Measurements from ENCODE around the gene BEST3. TPM values are rescaled to one million over a fixed set of nuclear protein-coding genes. Genes with fewer than 3 reads are reported as not detected.

BEST3 gene
- total and polyA plus RNA-seq, 2 donors (not counting 3 experiments of a cell fraction or from before 2014, with no cell fraction given), result 0.12 to 0.18 TPM

- intact Hi-C loops (cut with micrococcal nuclease), result no loop called here
- no peak for DNase-seq (ENCODE audit: low read depth, low spot score)
- TF ChIP-seq GATA2 (IDR thresholded peaks at IDR 0.05; ENCODE audit: insufficient read depth, insufficient read length, low read depth, low read length) (no peak), JUN (IDR thresholded peaks at IDR 0.05; ENCODE audit: borderline replicate concordance, insufficient read depth, insufficient read length, low read depth) (no peak), POLR2A (IDR thresholded peaks at IDR 0.05; ENCODE audit: low read depth, low read length) (no peak), MAX (IDR thresholded peaks at IDR 0.05; ENCODE audit: insufficient read depth, insufficient read length) (no peak), POLR2AphosphoS5 (IDR thresholded peaks at IDR 0.05; ENCODE audit: insufficient read depth, low read depth, low read length) (no peak), MYC (IDR thresholded peaks at IDR 0.05; ENCODE audit: low read depth, low read length) (no peak)
- H3K27ac ChIP-seq (ENCODE audit: insufficient read depth, low read depth, low read length), result no peak overlapping the region
- H3K4me2 ChIP-seq (ENCODE audit: insufficient read depth, low read length), result no peak overlapping the region
- peaks cover 2% of the 10 kb centered on the region for H3K4me1 ChIP-seq (ENCODE audit: control insufficient read depth, extremely low read depth, insufficient read depth, low read length)
- H3K36me3 ChIP-seq (ENCODE audit: control insufficient read depth in 2 of 2, extremely low read depth in 1 of 2, insufficient read depth in 2 of 2, low read length in 2 of 2), result no peaks in the 10 kb centered on the region
- dilution Hi-C loops (cut with MboI; ENCODE audit: extremely low pct_ligation_motif_present, low sequenced_read_pairs), result no loop called here
- H3K79me2 ChIP-seq (ENCODE audit: control insufficient read depth, insufficient read depth, low read length), result no peaks in the 10 kb centered on the region
- H3K4me3 ChIP-seq (replicated peaks in 1 of 3; ENCODE audit: insufficient read depth in 1 of 3, low read depth in 1 of 3, low read length in 3 of 3), result no peak overlapping the region
- no peak for FAIRE-seq
- no peak overlapping the region for H3K9ac ChIP-seq (replicated peaks; ENCODE audit: extremely low read depth, insufficient read depth, low read length)
- POLR2A ChIA-PET, result no interaction called here
- no peaks in the 10 kb centered on the region for H3K9me3 ChIP-seq (replicated peaks; ENCODE audit: control insufficient read depth, insufficient read depth, low read length)
- H2AFZ ChIP-seq (ENCODE audit: low read depth, low read length), result no peak overlapping the region
- no peaks in the 10 kb centered on the region for H4K20me1 ChIP-seq (replicated peaks; ENCODE audit: control insufficient read depth, extremely low read depth, insufficient read depth, low read length)
- no peaks in the 10 kb centered on the region for H3K27me3 ChIP-seq (ENCODE audit: control insufficient read depth in 2 of 2, insufficient read depth in 2 of 2, low read length in 2 of 2)
- H3K9me1 ChIP-seq (replicated peaks; ENCODE audit: control insufficient read depth, extremely low read depth, insufficient read depth, low read length), result no peaks in the 10 kb centered on the region
- CTCF ChIA-PET, result interaction anchor here (0.8 to 1.9 kb wide), 4 partner anchors 15 to 65 kb away, joined by 3 to 6 read pairs (median 3); no protein-coding TSS in a partner anchor
- no TSS peak for BruUV-seq (replicated peaks)
Measured at GRCh38 chr12:69719336-69720316, 20.5 kb upstream of the BEST3 start.

GRCh38 chr12:69714542-69714941 lies 15.4 kb upstream of the BEST3 start:
- no TSS peak for BruUV-seq (replicated peaks)
- Histone ChIP-seq H2AFZ (ENCODE audit: low read depth, low read length) (no peak overlapping the region), H3K9me1 (replicated peaks; ENCODE audit: control insufficient read depth, extremely low read depth, insufficient read depth, low read length) (no peaks in the 10 kb centered on the region), H3K9me3 (replicated peaks; ENCODE audit: control insufficient read depth, insufficient read depth, low read length) (no peaks in the 10 kb centered on the region), H3K27ac (ENCODE audit: insufficient read depth, low read depth, low read length) (no peak overlapping the region), H3K4me3 (replicated peaks in 1 of 3; ENCODE audit: insufficient read depth in 1 of 3, low read depth in 1 of 3, low read length in 3 of 3) (no peak overlapping the region), H3K36me3 (ENCODE audit: control insufficient read depth in 2 of 2, extremely low read depth in 1 of 2, insufficient read depth in 2 of 2, low read length in 2 of 2) (no peaks in the 10 kb centered on the region), H3K27me3 (ENCODE audit: control insufficient read depth in 2 of 2, insufficient read depth in 2 of 2, low read length in 2 of 2) (no peaks in the 10 kb centered on the region), H3K4me1 (ENCODE audit: control insufficient read depth, extremely low read depth, insufficient read depth, low read length) (no peaks in the 10 kb centered on the region), H3K79me2 (ENCODE audit: control insufficient read depth, insufficient read depth, low read length) (no peaks in the 10 kb centered on the region), H3K4me2 (ENCODE audit: insufficient read depth, low read length) (no peak overlapping the region), H3K9ac (replicated peaks; ENCODE audit: extremely low read depth, insufficient read depth, low read length) (no peak overlapping the region), H4K20me1 (replicated peaks; ENCODE audit: control insufficient read depth, extremely low read depth, insufficient read depth, low read length) (no peaks in the 10 kb centered on the region)
- intact Hi-C loops (cut with micrococcal nuclease) (no loop called here), dilution Hi-C loops (cut with MboI; ENCODE audit: extremely low pct_ligation_motif_present, low sequenced_read_pairs) (no loop called here)
- DNase-seq (ENCODE audit: low read depth, low spot score) (no peak), FAIRE-seq (no peak)
- ChIA-PET POLR2A (no interaction called here), CTCF (interaction anchor here (0.6 to 1.4 kb wide), 3 partner anchors 9 to 50 kb away, joined by 3 to 4 read pairs (median 4); no protein-coding TSS in a partner anchor)
- TF ChIP-seq GATA2 (IDR thresholded peaks at IDR 0.05; ENCODE audit: insufficient read depth, insufficient read length, low read depth, low read length) (no peak), MYC (IDR thresholded peaks at IDR 0.05; ENCODE audit: low read depth, low read length) (no peak), EZH2 (IDR thresholded peaks at IDR 0.05; ENCODE audit: borderline replicate concordance, low read depth, low read length, severe bottlenecking) (no peak), CTCF (IDR thresholded peaks at IDR 0.05; ENCODE audit: extremely low read depth in 1 of 2, insufficient read depth in 1 of 2, low read depth in 1 of 2, low read length in 2 of 2) (no peak), POLR2AphosphoS5 (IDR thresholded peaks at IDR 0.05; ENCODE audit: insufficient read depth, low read depth, low read length) (no peak), MAX (IDR thresholded peaks at IDR 0.05; ENCODE audit: insufficient read depth, insufficient read length) (no peak), FOS (IDR thresholded peaks at IDR 0.05; ENCODE audit: borderline replicate concordance, insufficient read depth, low read length) (no peak), POLR2A (IDR thresholded peaks at IDR 0.05; ENCODE audit: low read depth, low read length) (no peak), JUN (IDR thresholded peaks at IDR 0.05; ENCODE audit: borderline replicate concordance, insufficient read depth, insufficient read length, low read depth) (no peak)
